Ovary (tissue), 9 donors: ENCODE results near the gene SIGMAR1. TPM values are rescaled to one million over a fixed set of nuclear protein-coding genes. Genes with fewer than 3 reads are reported as not detected.
"Not testable (repeated sequence)": the region's sequence is repeated elsewhere in the genome, so short reads cannot be mapped to it uniquely, and the experiment has no call there.

ENCODE experiments used
- DNase-seq, 5 donors: peaks; one replicate each; pipeline ENCODE4 v3.0.0-alpha.2; 2019 to 2020
- H3K27ac ChIP-seq, 2 donors: fragments of 200-600 bp; one replicate each; pipeline versions ENCODE4 v1.5.1 to v1.8.0; 2019 to 2022
- H3K27me3 ChIP-seq: fragments of 200-600 bp; one replicate; pipeline ENCODE4 v1.8.0; 2022
- H3K36me3 ChIP-seq: fragments of 200-600 bp; sonication (generic); one replicate; pipeline ENCODE4 v1.5.1; 2019
- H3K4me1 ChIP-seq: one replicate; pipeline ENCODE4 v1.8.1; 2013; ENCODE audit warnings: mild to moderate bottlenecking, moderate library complexity; ENCODE audit not compliant: insufficient read depth
- H3K4me3 ChIP-seq: fragments of 200-600 bp; sonication (generic); one replicate; pipeline ENCODE4 v1.5.1; 2017
- H3K9me3 ChIP-seq, 2 donors: fragments of 200-600 bp in 1 of 2; sonication (generic) in 1 of 2; one replicate each; pipeline versions ENCODE4 v1.5.1 to v1.8.1; 2013 to 2019; ENCODE audit warnings: mild to moderate bottlenecking in 1 of 2, moderate library complexity in 1 of 2
- CTCF ChIP-seq, 3 donors: fragments of 450-650 bp in 2 of 3; fragments of 200-600 bp in 1 of 3; IDR thresholded peaks; one replicate each; pipeline versions ENCODE4 v1.5.1 to v1.8.0; 2016 to 2022; ENCODE audit warnings: antibody characterized with exemption in 3 of 3, mild to moderate bottlenecking in 1 of 3
- EP300 ChIP-seq: sonication (generic); formaldehyde crosslinking; IDR thresholded peaks from one replicate; pipeline ENCODE4 v1.6.1; 2017; ENCODE audit warnings: antibody characterized with exemption
- POLR2A ChIP-seq: fragments of 450-650 bp; IDR thresholded peaks from one replicate; pipeline ENCODE4 v1.6.1; 2017; ENCODE audit warnings: antibody characterized with exemption, mild to moderate bottlenecking, moderate library complexity
- WGBS, 3 donors: extraction: QIAGEN DNeasy Blood & Tissue Kit in 1 of 3; methylation state at CpG; one replicate each; pipeline versions ENCODE4 v1.1.5 to v1.1.7; 2013 to 2017; 5-methylcytosine and 5-hydroxymethylcytosine counted together
- intact Hi-C, 4 donors: fragments of 100-400 bp; cut with DNase I; formaldehyde crosslinking; loops; one replicate each; pipeline versions ENCODE4 v1.11.0 to v1.15.1; 2022 to 2023
- polyA plus RNA-seq, 2 donors: library from polyadenylated mRNA; stranded (reverse); fragments of 200-250 nt in 1 of 2; fragments of 350-450 nt in 1 of 2; fragmentation: Illumina TruSeq in 1 of 2; extraction: RNeasy Lipid Tissue Mini Kit (QIAGEN cat#74804) in 1 of 2; gene quantifications; one replicate each; pipeline ENCODE4 v1.2.3, GENCODE V29; 2013 to 2014
- total RNA-seq, 7 donors: library from RNA; depleted of rRNA in 2 of 7; stranded (reverse); fragments of >200 nt in 2 of 7; fragmentation: NEBNext Ultra II Directional in 3 of 7; extraction: Animal tissue kit (Norgen Biotek cat#: 25700) in 3 of 7; gene quantifications; one replicate each; pipeline versions ENCODE4 v1.1.0 to v1.2.4, GENCODE V29; 2016 to 2023
- donor health status: DM: no; HTN: no; CAD: no; lungs with moderate emphysema.
- donor health status: DM: no; HTN: no; CAD: no.
- donor health status: Bipolar disorder and iron deficiency.
- donor health status: DM: yes; HTN: yes; CAD: no.
- donor health status: DM: no; HTN: no; CAD: no.
- donor health status: DM: yes; HTN: yes; CAD: no.

Gene SIGMAR1
- total and polyA plus RNA-seq, 9 donors, result 47.2 to 92.4 (median 54.3) TPM

- H3K27ac ChIP-seq, result peak within 1 kb of the TSS; percentile 54 to 79
- peaks cover 18% of the 10 kb centered on the region for H3K4me1 ChIP-seq
- no peaks in the 10 kb centered on the region for H3K27me3 ChIP-seq
- H3K9me3 ChIP-seq, result no peaks in the 10 kb centered on the region
- peak; percentile 93 to 96 (median 95) for DNase-seq
- H3K36me3 ChIP-seq, result no peaks in the 10 kb centered on the region
- intact Hi-C loops, result no loop called here
- 4 to 7% (median 6%) methylated on average over 30 to 43 of the region's 43 CpGs for WGBS, 3 donors
- H3K4me3 ChIP-seq, result peak within 1 kb of the TSS; percentile 82
- TF ChIP-seq EP300 (no peak), POLR2A (no peak), CTCF (IDR thresholded peaks at IDR 0.05) (peak in 1 of 3 donors; percentile 64)
Measured at GRCh38 chr9:34646211-34647083, 8.9 kb upstream of the SIGMAR1 start, which contains the start of gene GALT. GALT (plus strand) TSS chr9:34646675; CDS start chr9:34646705, 30 bp downstream.

- no peak overlapping the region for H3K4me3 ChIP-seq
- peaks cover 10% of the 10 kb centered on the region for H3K4me1 ChIP-seq
- H3K9me3 ChIP-seq, result no peaks in the 10 kb centered on the region
- TF ChIP-seq POLR2A, result no peak
- H3K27ac ChIP-seq, result no peak overlapping the region
- H3K27me3 ChIP-seq, result no peaks in the 10 kb centered on the region
- DNase-seq, result no peak
- intact Hi-C loops, result no loop called here
- no peaks in the 10 kb centered on the region for H3K36me3 ChIP-seq
Measured at GRCh38 chr9:34644766-34645314, 7.3 kb upstream of the SIGMAR1 start.

- TF ChIP-seq EP300, result no peak
- TF ChIP-seq POLR2A, result no peak
- TF ChIP-seq CTCF (IDR thresholded peaks at IDR 0.05), result no peak
- Histone ChIP-seq H3K9me3 (no peaks in the 10 kb centered on the region), H3K36me3 (no peaks in the 10 kb centered on the region), H3K4me3 (no peak overlapping the region), H3K27me3 (no peaks in the 10 kb centered on the region), H3K27ac (no peak overlapping the region), H3K4me1 (peaks cover 12% of the 10 kb centered on the region)
- WGBS, 3 donors, result 84 to 100% (median 94%) methylated on average over 1 of the region's 1 CpG
- intact Hi-C loops, result no loop called here
- DNase-seq, result no peak
Measured at GRCh38 chr9:34642679-34643078, 5.1 kb upstream of the SIGMAR1 start.

- intact Hi-C loops, result loop anchor here in 1 of 4 donors (5.0 kb wide), 1 partner anchor 63 kb away; no protein-coding TSS in a partner anchor
- not testable (repeated sequence) for DNase-seq, H3K9me3 ChIP-seq
Measured at GRCh38 chr9:34639322-34639721, 1.7 kb upstream of the SIGMAR1 start.

GRCh38 chr9:34638138-34638445 lies 505 bp upstream of the SIGMAR1 start:
- TF ChIP-seq POLR2A (no peak), EP300 (no peak)
- Histone ChIP-seq H3K36me3 (no peaks in the 10 kb centered on the region), H3K4me1 (peaks cover 8% of the 10 kb centered on the region), H3K27me3 (no peaks in the 10 kb centered on the region), H3K27ac (peak overlapping the region; percentile 15 to 77), H3K9me3 (no peaks in the 10 kb centered on the region), H3K4me3 (peak overlapping the region; percentile 65)
- no peak for DNase-seq
- intact Hi-C loops, result loop anchor here in 1 of 4 donors (5.0 kb wide), 1 partner anchor 64 kb away; no protein-coding TSS in a partner anchor
- WGBS, 3 donors, result 8 to 14% (median 10%) methylated on average over 7 of the region's 7 CpGs

More at GRCh38 chr9:34639322-34639721, 1.7 kb upstream of the SIGMAR1 start:
- not testable (repeated sequence) for H3K27ac ChIP-seq, H3K27me3 ChIP-seq, H3K4me1 ChIP-seq, H3K36me3 ChIP-seq, H3K4me3 ChIP-seq
- 86 to 91% (median 89%) methylated on average over 8 of the region's 8 CpGs for WGBS, 3 donors
